GM23338 (cell line): ENCODE measurements around the gene NR1H3.

Experiments used
- EZH2phosphoT487 ChIP-seq: fragments of 200-600 bp; sonication (generic); IDR thresholded peaks from one replicate; pipeline ENCODE4 v1.8.1; 2018; ENCODE audit warnings: antibody characterized with exemption; ENCODE audit not compliant: unreplicated experiment
- TF ChIP-seq, protein P1 (sequence below), 2 experiments: fragments of 200-600 bp in 1 of 2; sonication (generic) in 1 of 2; conservative IDR thresholded peaks; 2 replicates each; pipeline versions ENCODE4 v1.5.1 to v1.6.1; 2016 to 2017; ENCODE audit warnings: antibody characterized with exemption in 2 of 2, low read depth in 2 of 2, mild to moderate bottlenecking in 2 of 2, moderate library complexity in 1 of 2
- TF ChIP-seq, protein P2 (sequence below): IDR thresholded peaks from one replicate; pipeline ENCODE4 v1.6.1; 2018; ENCODE audit warnings: antibody characterized with exemption; ENCODE audit not compliant: unreplicated experiment

DNA sequence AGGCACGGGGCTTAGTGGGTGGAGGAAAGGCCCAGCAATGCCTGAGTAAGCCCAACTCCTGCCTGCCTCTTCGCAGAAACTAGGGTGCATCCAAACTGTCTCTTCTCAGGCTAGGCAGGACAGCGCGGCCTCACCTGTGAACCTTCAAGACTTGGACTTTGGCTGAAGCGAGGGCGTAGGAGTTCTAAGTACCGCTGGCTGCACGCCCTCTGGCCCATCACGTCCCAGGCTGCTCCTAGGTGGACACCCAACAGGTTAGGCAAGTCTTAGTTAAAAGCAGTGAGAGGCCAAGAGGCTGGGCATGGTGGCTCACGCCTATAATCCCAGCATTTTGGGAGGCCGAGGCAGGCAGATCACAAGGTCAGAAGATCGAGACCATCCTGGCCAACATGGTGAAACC lies 44.9 kb upstream of the NR1H3 start:
- TF ChIP-seq, protein P1, sequence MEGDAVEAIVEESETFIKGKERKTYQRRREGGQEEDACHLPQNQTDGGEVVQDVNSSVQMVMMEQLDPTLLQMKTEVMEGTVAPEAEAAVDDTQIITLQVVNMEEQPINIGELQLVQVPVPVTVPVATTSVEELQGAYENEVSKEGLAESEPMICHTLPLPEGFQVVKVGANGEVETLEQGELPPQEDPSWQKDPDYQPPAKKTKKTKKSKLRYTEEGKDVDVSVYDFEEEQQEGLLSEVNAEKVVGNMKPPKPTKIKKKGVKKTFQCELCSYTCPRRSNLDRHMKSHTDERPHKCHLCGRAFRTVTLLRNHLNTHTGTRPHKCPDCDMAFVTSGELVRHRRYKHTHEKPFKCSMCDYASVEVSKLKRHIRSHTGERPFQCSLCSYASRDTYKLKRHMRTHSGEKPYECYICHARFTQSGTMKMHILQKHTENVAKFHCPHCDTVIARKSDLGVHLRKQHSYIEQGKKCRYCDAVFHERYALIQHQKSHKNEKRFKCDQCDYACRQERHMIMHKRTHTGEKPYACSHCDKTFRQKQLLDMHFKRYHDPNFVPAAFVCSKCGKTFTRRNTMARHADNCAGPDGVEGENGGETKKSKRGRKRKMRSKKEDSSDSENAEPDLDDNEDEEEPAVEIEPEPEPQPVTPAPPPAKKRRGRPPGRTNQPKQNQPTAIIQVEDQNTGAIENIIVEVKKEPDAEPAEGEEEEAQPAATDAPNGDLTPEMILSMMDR (conservative IDR thresholded peaks at IDR 0.05; ENCODE audit: low read depth in 2 of 2): no peak
- TF ChIP-seq, protein P2, sequence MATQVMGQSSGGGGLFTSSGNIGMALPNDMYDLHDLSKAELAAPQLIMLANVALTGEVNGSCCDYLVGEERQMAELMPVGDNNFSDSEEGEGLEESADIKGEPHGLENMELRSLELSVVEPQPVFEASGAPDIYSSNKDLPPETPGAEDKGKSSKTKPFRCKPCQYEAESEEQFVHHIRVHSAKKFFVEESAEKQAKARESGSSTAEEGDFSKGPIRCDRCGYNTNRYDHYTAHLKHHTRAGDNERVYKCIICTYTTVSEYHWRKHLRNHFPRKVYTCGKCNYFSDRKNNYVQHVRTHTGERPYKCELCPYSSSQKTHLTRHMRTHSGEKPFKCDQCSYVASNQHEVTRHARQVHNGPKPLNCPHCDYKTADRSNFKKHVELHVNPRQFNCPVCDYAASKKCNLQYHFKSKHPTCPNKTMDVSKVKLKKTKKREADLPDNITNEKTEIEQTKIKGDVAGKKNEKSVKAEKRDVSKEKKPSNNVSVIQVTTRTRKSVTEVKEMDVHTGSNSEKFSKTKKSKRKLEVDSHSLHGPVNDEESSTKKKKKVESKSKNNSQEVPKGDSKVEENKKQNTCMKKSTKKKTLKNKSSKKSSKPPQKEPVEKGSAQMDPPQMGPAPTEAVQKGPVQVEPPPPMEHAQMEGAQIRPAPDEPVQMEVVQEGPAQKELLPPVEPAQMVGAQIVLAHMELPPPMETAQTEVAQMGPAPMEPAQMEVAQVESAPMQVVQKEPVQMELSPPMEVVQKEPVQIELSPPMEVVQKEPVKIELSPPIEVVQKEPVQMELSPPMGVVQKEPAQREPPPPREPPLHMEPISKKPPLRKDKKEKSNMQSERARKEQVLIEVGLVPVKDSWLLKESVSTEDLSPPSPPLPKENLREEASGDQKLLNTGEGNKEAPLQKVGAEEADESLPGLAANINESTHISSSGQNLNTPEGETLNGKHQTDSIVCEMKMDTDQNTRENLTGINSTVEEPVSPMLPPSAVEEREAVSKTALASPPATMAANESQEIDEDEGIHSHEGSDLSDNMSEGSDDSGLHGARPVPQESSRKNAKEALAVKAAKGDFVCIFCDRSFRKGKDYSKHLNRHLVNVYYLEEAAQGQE: no peak
- TF ChIP-seq EZH2phosphoT487: no peak
